Measurements from ENCODE around the gene ZP3. TPM values are rescaled to one million over a fixed set of nuclear protein-coding genes. Genes with fewer than 3 reads are reported as not detected.
"Not testable (repeated sequence)": the region's sequence is repeated elsewhere in the genome, so short reads cannot be mapped to it uniquely, and the experiment has no call there.

The ZP3 gene
- total and polyA plus RNA-seq, 4 donors, result 0.38 to 3.2 (median 1.8) TPM

GRCh38 chr7:76483081-76483480 lies 58.3 kb downstream of the ZP3 start:
- H3K36me3 ChIP-seq (ENCODE audit: control insufficient read depth in 1 of 2, insufficient read depth in 2 of 2, low read length in 1 of 2); DNase-seq; H3K27me3 ChIP-seq (ENCODE audit: control insufficient read depth in 1 of 2, insufficient read depth in 2 of 2, low read length in 1 of 2); intact Hi-C loops (cut with DNase I); H3K27ac ChIP-seq (ENCODE audit: low read depth in 1 of 2, low read length in 2 of 2); ATAC-seq (ENCODE audit: low FRiP score); H3K4me1 ChIP-seq (ENCODE audit: control insufficient read depth in 1 of 2, insufficient read depth in 2 of 2, low read length in 2 of 2); H3K4me3 ChIP-seq (ENCODE audit: low read length in 2 of 2); H3K9me3 ChIP-seq (ENCODE audit: control insufficient read depth, low read length): not testable (repeated sequence)
- WGBS, 2 donors, result 93 to 97% methylated on average over 13 to 17 of the region's 17 CpGs

GRCh38 chr7:76484456-76484855 lies 59.7 kb downstream of the ZP3 start:
- ATAC-seq (ENCODE audit: low FRiP score); H3K27ac ChIP-seq (ENCODE audit: low read depth in 1 of 2, low read length in 2 of 2); H3K4me3 ChIP-seq (ENCODE audit: low read length in 2 of 2); H3K36me3 ChIP-seq (ENCODE audit: control insufficient read depth in 1 of 2, insufficient read depth in 2 of 2, low read length in 1 of 2); H3K27me3 ChIP-seq (ENCODE audit: control insufficient read depth in 1 of 2, insufficient read depth in 2 of 2, low read length in 1 of 2); H3K9me3 ChIP-seq (ENCODE audit: control insufficient read depth, low read length); intact Hi-C loops (cut with DNase I); DNase-seq; H3K4me1 ChIP-seq (ENCODE audit: control insufficient read depth in 1 of 2, insufficient read depth in 2 of 2, low read length in 2 of 2): not testable (repeated sequence)
- 86 to 94% methylated on average over 7 to 8 of the region's 12 CpGs for WGBS, 2 donors

GRCh38 chr7:76485822-76486610 lies 61.3 kb downstream of the ZP3 start:
- WGBS, 2 donors, result 50 to 65% methylated on average over 2 to 5 of the region's 20 CpGs
- H3K27me3 ChIP-seq (ENCODE audit: control insufficient read depth in 1 of 2, insufficient read depth in 2 of 2, low read length in 1 of 2); H3K9me3 ChIP-seq (ENCODE audit: control insufficient read depth, low read length); DNase-seq; H3K4me1 ChIP-seq (ENCODE audit: control insufficient read depth in 1 of 2, insufficient read depth in 2 of 2, low read length in 2 of 2); H3K36me3 ChIP-seq (ENCODE audit: control insufficient read depth in 1 of 2, insufficient read depth in 2 of 2, low read length in 1 of 2); ATAC-seq (ENCODE audit: low FRiP score); H3K4me3 ChIP-seq (ENCODE audit: low read length in 2 of 2); H3K27ac ChIP-seq (ENCODE audit: low read depth in 1 of 2, low read length in 2 of 2); intact Hi-C loops (cut with DNase I): not testable (repeated sequence)

GRCh38 chr7:76486618-76487017 lies 61.9 kb downstream of the ZP3 start:
- H3K27me3 ChIP-seq (ENCODE audit: control insufficient read depth in 1 of 2, insufficient read depth in 2 of 2, low read length in 1 of 2); intact Hi-C loops (cut with DNase I); DNase-seq; H3K4me1 ChIP-seq (ENCODE audit: control insufficient read depth in 1 of 2, insufficient read depth in 2 of 2, low read length in 2 of 2); ATAC-seq (ENCODE audit: low FRiP score); H3K27ac ChIP-seq (ENCODE audit: low read depth in 1 of 2, low read length in 2 of 2); H3K4me3 ChIP-seq (ENCODE audit: low read length in 2 of 2); H3K36me3 ChIP-seq (ENCODE audit: control insufficient read depth in 1 of 2, insufficient read depth in 2 of 2, low read length in 1 of 2); H3K9me3 ChIP-seq (ENCODE audit: control insufficient read depth, low read length): not testable (repeated sequence)
- WGBS, 2 donors, result 55 to 69% methylated on average over 2 of the region's 5 CpGs

GRCh38 chr7:76487969-76488368 lies 63.2 kb downstream of the ZP3 start:
- H3K36me3 ChIP-seq (ENCODE audit: control insufficient read depth in 1 of 2, insufficient read depth in 2 of 2, low read length in 1 of 2); H3K4me3 ChIP-seq (ENCODE audit: low read length in 2 of 2); DNase-seq; H3K27me3 ChIP-seq (ENCODE audit: control insufficient read depth in 1 of 2, insufficient read depth in 2 of 2, low read length in 1 of 2); intact Hi-C loops (cut with DNase I); ATAC-seq (ENCODE audit: low FRiP score); H3K27ac ChIP-seq (ENCODE audit: low read depth in 1 of 2, low read length in 2 of 2); H3K4me1 ChIP-seq (ENCODE audit: control insufficient read depth in 1 of 2, insufficient read depth in 2 of 2, low read length in 2 of 2); H3K9me3 ChIP-seq (ENCODE audit: control insufficient read depth, low read length): not testable (repeated sequence)
- WGBS, 2 donors, result 81 to 97% methylated on average over 3 to 9 of the region's 13 CpGs

Other genes starting within 250 kb of the ZP3 start
- 1 to 10 TPM; 3.0 to 5.9 TPM for gene SRRM3, start 223.1 kb upstream of the ZP3 start, total RNA-seq
- gene SRRM3, start 223.1 kb upstream of the ZP3 start, polyA plus RNA-seq, result 1 to 10 TPM; 3.8 to 7.4 TPM
- gene HSPB1, start 122.3 kb upstream of the ZP3 start, total RNA-seq, result 1,000 to 10,000 TPM; 1,225 to 2,295 TPM
- 1,000 to 10,000 TPM in 1 of 2 donors, 100 to 1,000 TPM in 1; 742 to 1,817 TPM for gene HSPB1, start 122.3 kb upstream of the ZP3 start, polyA plus RNA-seq
- 100 to 1,000 TPM; 104 to 121 TPM for gene YWHAG, start 66.0 kb upstream of the ZP3 start, total RNA-seq
- gene YWHAG, start 66.0 kb upstream of the ZP3 start, polyA plus RNA-seq, result 10 to 100 TPM; 40.0 to 58.2 TPM
- under 1 TPM; 0.33 to 0.58 TPM for gene SSC4D, start 15.3 kb upstream of the ZP3 start, total RNA-seq
- gene SSC4D, start 15.3 kb upstream of the ZP3 start, polyA plus RNA-seq, result under 1 TPM in 1 of 2 donors, not detected in 1; 0.13 TPM
- gene DTX2, start 36.8 kb downstream of the ZP3 start, total RNA-seq, result 10 to 100 TPM; 23.7 to 40.9 TPM
- gene DTX2, start 36.8 kb downstream of the ZP3 start, polyA plus RNA-seq, result 10 to 100 TPM; 10.4 to 14.4 TPM
- gene UPK3B, start 85.6 kb downstream of the ZP3 start, total RNA-seq, result 1 to 10 TPM; 1.6 to 1.7 TPM
- 1 to 10 TPM in 1 of 2 donors, not detected in 1; 1.3 TPM for gene UPK3B, start 85.6 kb downstream of the ZP3 start, polyA plus RNA-seq
- under 1 TPM; 0.16 to 0.48 TPM for gene SPDYE16, start 118.3 kb downstream of the ZP3 start, total RNA-seq
- gene SPDYE16, start 118.3 kb downstream of the ZP3 start, polyA plus RNA-seq, result under 1 TPM in 1 of 2 donors, not detected in 1; 0.61 TPM
- gene POMZP3, start 202.3 kb downstream of the ZP3 start, total RNA-seq, result 10 to 100 TPM in 1 of 2 donors, 1 to 10 TPM in 1; 8.1 to 13.1 TPM
- 10 to 100 TPM; 11.4 to 13.4 TPM for gene POMZP3, start 202.3 kb downstream of the ZP3 start, polyA plus RNA-seq

Data from aorta (tissue), 5 donors.